ENCODE results near the gene MRPL40.

DNA sequence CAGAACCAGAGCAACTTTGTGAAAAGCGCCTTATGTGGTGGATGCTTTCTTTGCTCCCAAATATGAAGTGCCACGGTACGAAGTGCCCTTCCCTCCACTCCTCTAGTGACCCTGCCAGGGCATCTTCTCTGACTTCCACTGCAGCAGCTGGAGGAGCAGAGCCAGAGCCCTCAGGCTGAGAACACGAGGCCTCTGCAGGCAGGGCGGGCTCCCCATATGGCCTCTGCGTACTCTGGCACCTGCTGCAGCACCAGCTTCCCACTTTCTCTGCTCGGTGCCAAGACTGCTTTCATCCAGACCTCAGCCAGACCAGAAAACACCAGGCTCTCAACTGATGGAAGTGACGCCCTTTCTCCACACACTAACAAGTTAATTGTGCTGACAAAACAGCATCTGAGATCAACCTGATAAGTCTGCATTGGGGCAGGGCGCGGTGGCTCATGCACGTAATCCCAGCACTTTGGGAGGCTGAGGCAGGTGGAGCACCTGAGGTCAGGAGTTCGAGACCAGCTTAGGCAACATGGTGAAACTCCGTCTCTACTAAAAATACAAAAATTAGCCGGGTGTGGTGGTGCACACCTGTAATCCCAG is 33.9 kb downstream of the MRPL40 start:
- TF ChIP-seq, protein P1, sequence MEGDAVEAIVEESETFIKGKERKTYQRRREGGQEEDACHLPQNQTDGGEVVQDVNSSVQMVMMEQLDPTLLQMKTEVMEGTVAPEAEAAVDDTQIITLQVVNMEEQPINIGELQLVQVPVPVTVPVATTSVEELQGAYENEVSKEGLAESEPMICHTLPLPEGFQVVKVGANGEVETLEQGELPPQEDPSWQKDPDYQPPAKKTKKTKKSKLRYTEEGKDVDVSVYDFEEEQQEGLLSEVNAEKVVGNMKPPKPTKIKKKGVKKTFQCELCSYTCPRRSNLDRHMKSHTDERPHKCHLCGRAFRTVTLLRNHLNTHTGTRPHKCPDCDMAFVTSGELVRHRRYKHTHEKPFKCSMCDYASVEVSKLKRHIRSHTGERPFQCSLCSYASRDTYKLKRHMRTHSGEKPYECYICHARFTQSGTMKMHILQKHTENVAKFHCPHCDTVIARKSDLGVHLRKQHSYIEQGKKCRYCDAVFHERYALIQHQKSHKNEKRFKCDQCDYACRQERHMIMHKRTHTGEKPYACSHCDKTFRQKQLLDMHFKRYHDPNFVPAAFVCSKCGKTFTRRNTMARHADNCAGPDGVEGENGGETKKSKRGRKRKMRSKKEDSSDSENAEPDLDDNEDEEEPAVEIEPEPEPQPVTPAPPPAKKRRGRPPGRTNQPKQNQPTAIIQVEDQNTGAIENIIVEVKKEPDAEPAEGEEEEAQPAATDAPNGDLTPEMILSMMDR (IDR thresholded peaks at IDR 0.05) = no peak
- TF ChIP-seq POLR2A (IDR thresholded peaks at IDR 0.05) = no peak

Data from uterus (tissue), 2 donors.